Osteoblast (primary cell): ENCODE results near the gene NAT14. TPM values are rescaled to one million over a fixed set of nuclear protein-coding genes. Genes with fewer than 3 reads are reported as not detected.
A peak's percentile ranks its signal among the peaks of the same experiment; 100 is the strongest.

ENCODE experiments used
- DNase-seq: peaks from one replicate; pipeline ENCODE4 v3.0.0; 2011; ENCODE audit warnings: low spot score, mixed read lengths; ENCODE audit not compliant: insufficient read length; ENCODE audit errors: missing footprints
- H2AFZ ChIP-seq: 2 replicates; pipeline ENCODE4 v1.6.0; 2011; ENCODE audit warnings: mild to moderate bottlenecking, low read length
- H3K27ac ChIP-seq: 2 replicates; pipeline ENCODE4 v1.5.1; 2011; ENCODE audit warnings: mild to moderate bottlenecking, low read depth, low read length, moderate library complexity
- H3K27me3 ChIP-seq: 2 replicates; pipeline ENCODE4 v1.6.0; 2012; ENCODE audit warnings: mild to moderate bottlenecking, control low read depth, inconsistent platforms, low read length, moderate library complexity; ENCODE audit not compliant: insufficient read depth
- H3K36me3 ChIP-seq: 2 replicates; pipeline ENCODE4 v1.5.1; 2011; ENCODE audit warnings: mild to moderate bottlenecking, low read length, control low read depth, moderate library complexity; ENCODE audit not compliant: insufficient read depth
- H3K4me1 ChIP-seq: 2 replicates; pipeline ENCODE4 v1.5.1; 2011; ENCODE audit warnings: mild to moderate bottlenecking, low read length, control low read depth, moderate library complexity; ENCODE audit not compliant: insufficient read depth
- H3K4me2 ChIP-seq: 2 replicates; pipeline ENCODE4 v1.6.0; 2011; ENCODE audit warnings: mild to moderate bottlenecking, low read length; ENCODE audit not compliant: insufficient read depth
- H3K4me3 ChIP-seq: fragments of 200-600 bp; sonication (generic); 3 replicates; pipeline ENCODE4 v1.5.1; 2012; ENCODE audit warnings: mild to moderate bottlenecking, low read length, inconsistent platforms; ENCODE audit not compliant: insufficient read depth
- H3K79me2 ChIP-seq: 2 replicates; pipeline ENCODE4 v1.6.0; 2012; ENCODE audit warnings: mild to moderate bottlenecking, low read length, control low read depth, inconsistent platforms; ENCODE audit not compliant: insufficient read depth
- H3K9me3 ChIP-seq: 2 replicates; pipeline ENCODE4 v1.5.1; 2011; ENCODE audit warnings: low read depth, low read length, control low read depth
- H4K20me1 ChIP-seq: 2 replicates; pipeline ENCODE4 v1.6.0; 2012; ENCODE audit warnings: mild to moderate bottlenecking, low read length, control low read depth; ENCODE audit not compliant: insufficient read depth
- CTCF ChIP-seq: IDR thresholded peaks from 2 replicates; pipeline ENCODE4 v1.5.1; 2011; ENCODE audit warnings: mild to moderate bottlenecking, low read depth, low read length, moderate library complexity; ENCODE audit errors: extremely low read depth
- total RNA-seq: library from RNA; depleted of rRNA; stranded (reverse); fragments of >200 nt; gene quantifications from 2 replicates; pipeline ENCODE4 v1.2.3, GENCODE V29; 2012

Gene NAT14
- total RNA-seq, 1 donor: 11.2 TPM

- H3K27ac ChIP-seq: no peak within 1 kb of the TSS
- H2AFZ ChIP-seq: no peak within 1 kb of the TSS
- H3K36me3 ChIP-seq: no peaks in the 10 kb centered on the region
- no peaks in the 10 kb centered on the region for H3K9me3 ChIP-seq
- peak; percentile 90 for DNase-seq
- H3K27me3 ChIP-seq: peaks cover 68% of the 10 kb centered on the region
- TF ChIP-seq CTCF: no peak
- no peaks in the 10 kb centered on the region for H3K79me2 ChIP-seq
- H3K4me1 ChIP-seq: no peaks in the 10 kb centered on the region
- no peak within 1 kb of the TSS for H3K4me3 ChIP-seq
- H4K20me1 ChIP-seq: no peaks in the 10 kb centered on the region
- no peak within 1 kb of the TSS for H3K4me2 ChIP-seq
Observed at GRCh38 chr19:55443045-55443823, 41.8 kb upstream of the NAT14 start, which contains the start of gene SHISA7. TSS of gene SHISA7 (minus strand) at chr19:55443300. CDS start at chr19:55442863, 437 bp downstream.

DNA sequence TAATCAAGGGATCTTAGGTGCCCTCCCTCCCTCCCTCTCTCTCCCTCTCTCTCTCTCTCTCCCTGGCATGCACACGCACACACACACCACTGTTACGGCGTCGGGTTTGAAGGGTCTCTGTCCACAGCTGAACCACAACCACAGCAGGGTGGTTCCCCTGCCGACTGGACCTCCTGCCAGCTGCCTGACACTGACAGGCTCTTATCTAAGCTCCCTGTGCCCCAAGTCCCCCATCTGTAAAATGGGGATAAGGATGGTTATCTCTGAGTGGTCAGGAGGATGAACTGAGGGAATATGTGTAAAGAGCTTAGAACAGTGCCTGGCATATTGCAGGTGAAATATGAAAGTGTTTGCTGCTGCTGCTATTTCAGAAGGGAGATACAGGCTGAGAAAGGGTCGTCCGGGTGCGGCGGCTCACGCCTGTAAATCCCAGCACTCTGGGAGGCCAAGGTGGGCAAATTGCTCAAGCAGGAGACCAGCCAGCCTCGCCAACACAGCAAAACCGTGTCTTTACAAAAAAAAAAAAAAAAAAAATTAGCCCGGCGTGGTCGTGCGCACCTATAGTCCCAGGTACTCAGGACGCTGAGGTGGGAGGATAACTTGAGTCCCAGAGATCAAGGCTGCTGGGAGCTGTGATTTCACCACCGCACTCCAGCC lies 41.0 kb upstream of the NAT14 start:
- Histone ChIP-seq H3K9me3 (no peaks in the 10 kb centered on the region), H3K4me3 (no peak overlapping the region), H3K36me3 (no peaks in the 10 kb centered on the region), H3K27me3 (peaks cover 67% of the 10 kb centered on the region), H3K27ac (no peak overlapping the region), H4K20me1 (no peaks in the 10 kb centered on the region), H2AFZ (no peak overlapping the region), H3K79me2 (no peaks in the 10 kb centered on the region), H3K4me1 (no peaks in the 10 kb centered on the region), H3K4me2 (no peak overlapping the region)
- DNase-seq: peak; percentile 78
- TF ChIP-seq CTCF: no peak

GRCh38 chr19:55444646-55445045 lies 40.3 kb upstream of the NAT14 start:
- H2AFZ ChIP-seq: no peak overlapping the region
- H3K27me3 ChIP-seq: peaks cover 72% of the 10 kb centered on the region
- no peak overlapping the region for H3K4me2 ChIP-seq
- DNase-seq: peak; percentile 81
- H3K9me3 ChIP-seq: no peaks in the 10 kb centered on the region
- no peak overlapping the region for H3K27ac ChIP-seq
- no peak for TF ChIP-seq CTCF
- no peaks in the 10 kb centered on the region for H3K36me3 ChIP-seq
- no peaks in the 10 kb centered on the region for H3K79me2 ChIP-seq
- no peaks in the 10 kb centered on the region for H3K4me1 ChIP-seq
- H4K20me1 ChIP-seq: no peaks in the 10 kb centered on the region
- H3K4me3 ChIP-seq: no peak overlapping the region

DNA sequence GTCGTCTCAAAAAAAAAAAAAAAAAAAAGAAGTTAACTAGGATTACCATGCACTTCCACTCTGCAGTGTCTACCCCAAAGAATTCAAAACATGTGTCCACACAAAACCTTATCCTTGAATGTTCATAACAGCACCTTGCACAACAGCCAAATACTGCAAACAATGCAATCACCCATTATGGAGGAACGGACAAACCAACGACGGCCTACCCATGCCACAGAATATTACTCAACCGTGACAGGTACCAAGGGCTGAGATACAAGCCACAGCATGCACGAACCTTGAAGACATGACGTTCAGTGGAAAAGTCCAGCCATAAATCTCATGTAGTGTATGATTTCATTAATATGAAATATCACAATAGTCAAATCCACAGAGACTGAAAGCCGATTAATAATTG lies 38.9 kb upstream of the NAT14 start:
- H3K79me2 ChIP-seq: no peaks in the 10 kb centered on the region
- H3K27ac ChIP-seq: no peak overlapping the region
- no peak for TF ChIP-seq CTCF
- H3K27me3 ChIP-seq: peaks cover 72% of the 10 kb centered on the region
- H2AFZ ChIP-seq: no peak overlapping the region
- no peaks in the 10 kb centered on the region for H4K20me1 ChIP-seq
- peak; percentile 32 for DNase-seq
- no peak overlapping the region for H3K4me3 ChIP-seq
- no peaks in the 10 kb centered on the region for H3K36me3 ChIP-seq
- no peaks in the 10 kb centered on the region for H3K4me1 ChIP-seq
- no peaks in the 10 kb centered on the region for H3K9me3 ChIP-seq
- H3K4me2 ChIP-seq: no peak overlapping the region
